OCI-LY7 (cell line): ENCODE measurements around the gene GATB. TPM values are rescaled to one million over a fixed set of nuclear protein-coding genes. Genes with fewer than 3 reads are reported as not detected.

ENCODE experiments used
- BruUV-seq: library from RNA; stranded (reverse); fragments of 400-500 nt; replicated peaks from 2 replicates; lab custom pipeline; 2021; lab: Mats Ljungman, UMichigan
- CTCF ChIA-PET: fragments of 300-600 bp; sonication (Branson Sonifier 250); formaldehyde crosslinking; loops from one replicate; lab custom pipeline; 2022; ENCODE audit warnings: antibody characterized with exemption; ENCODE audit not compliant: unreplicated experiment; lab: Charles Lee
- POLR2A ChIA-PET: fragments of 300-600 bp; sonication (Branson Sonifier 250); formaldehyde crosslinking; loops from one replicate; lab custom pipeline; 2022; ENCODE audit warnings: antibody characterized with exemption; lab: Charles Lee
- DNase-seq: peaks from one replicate; pipeline ENCODE4 v3.0.0-alpha.2; 2015; ENCODE audit warnings: low spot score
- H2AFZ ChIP-seq: fragments of 200-600 bp; sonication (generic), shearing (Covaris generic); 2 replicates; pipeline ENCODE4 v1.6.1; 2014; ENCODE audit warnings: mild to moderate bottlenecking, antibody characterized with exemption, low read length, moderate library complexity
- H3K27ac ChIP-seq: fragments of 200-600 bp; sonication (generic); 2 replicates; pipeline ENCODE4 v1.5.1; 2014; ENCODE audit warnings: mixed run types, low read depth, mild to moderate bottlenecking, moderate library complexity, low read length, inconsistent platforms; ENCODE audit not compliant: poor library complexity, severe bottlenecking
- H3K36me3 ChIP-seq: fragments of 200-600 bp; sonication (generic); 2 replicates; pipeline ENCODE4 v1.6.1; 2014; ENCODE audit warnings: mild to moderate bottlenecking, antibody characterized with exemption, low read length, moderate library complexity, mixed read lengths; ENCODE audit not compliant: insufficient read depth
- H3K4me1 ChIP-seq: fragments of 200-600 bp; sonication (generic); 2 replicates; pipeline ENCODE4 v1.5.1; 2014; ENCODE audit warnings: mild to moderate bottlenecking, low read length; ENCODE audit not compliant: insufficient read depth, poor library complexity, severe bottlenecking
- H3K4me2 ChIP-seq: fragments of 200-600 bp; sonication (generic); 2 replicates; pipeline ENCODE4 v1.6.1; 2014; ENCODE audit warnings: mild to moderate bottlenecking, low read length
- H3K4me3 ChIP-seq: fragments of 200-600 bp; sonication (generic); 2 replicates; pipeline ENCODE4 v1.5.1; 2014; ENCODE audit warnings: mild to moderate bottlenecking, low read depth, low read length; ENCODE audit not compliant: poor library complexity, severe bottlenecking
- H3K79me2 ChIP-seq: fragments of 200-600 bp; sonication (generic); 2 replicates; pipeline ENCODE4 v1.6.1; 2016; ENCODE audit warnings: low read depth, mild to moderate bottlenecking, low read length, moderate library complexity, mixed read lengths; ENCODE audit not compliant: insufficient read depth
- H3K9me2 ChIP-seq: fragments of 200-600 bp; sonication (generic); 2 replicates; pipeline ENCODE4 v1.6.1; 2016; ENCODE audit warnings: mild to moderate bottlenecking, low read length, mixed read lengths; ENCODE audit not compliant: insufficient read depth
- H3K9me3 ChIP-seq: fragments of 200-600 bp; sonication (generic); 2 replicates; pipeline ENCODE4 v1.6.1; 2014; ENCODE audit warnings: mild to moderate bottlenecking, mixed run types, low read length, mixed read lengths
- H4K20me1 ChIP-seq: fragments of 200-600 bp; sonication (generic); 2 replicates; pipeline ENCODE4 v1.6.1; 2014; ENCODE audit warnings: mild to moderate bottlenecking, antibody characterized with exemption, low read length, moderate library complexity, mixed read lengths; ENCODE audit not compliant: insufficient read depth
- EZH2phosphoT487 ChIP-seq: fragments of 200-600 bp; sonication (generic); IDR thresholded peaks from 2 replicates; pipeline ENCODE4 v1.6.1; 2018; ENCODE audit warnings: low read depth, borderline replicate concordance, mild to moderate bottlenecking, mixed run types, antibody characterized with exemption, low read length, moderate library complexity, mixed read lengths
- intact Hi-C: fragments of 100-400 bp; cut with micrococcal nuclease; formaldehyde crosslinking; loops from one replicate; pipeline ENCODE4 v1.10.0; 2022; ENCODE audit not compliant: unreplicated experiment
- total RNA-seq, 2 experiments: library from RNA; depleted of rRNA in 1 of 2; stranded (reverse); fragments of >200 nt in 1 of 2; shearing (Covaris generic) in 1 of 2; gene quantifications; 2 replicates each; pipeline ENCODE4 v1.2.3, GENCODE V29; 2014 to 2022
- TF ChIP-seq, protein P1 (sequence below): fragments of 200-600 bp; sonication (generic); conservative IDR thresholded peaks from 2 replicates; pipeline ENCODE4 v1.5.1; 2014; ENCODE audit warnings: mild to moderate bottlenecking, antibody characterized with exemption, low read length, moderate library complexity, mixed read lengths

Gene GATB
- total RNA-seq, 2 experiments from 2014 or later, result 24.6 to 26.5 TPM

DNA sequence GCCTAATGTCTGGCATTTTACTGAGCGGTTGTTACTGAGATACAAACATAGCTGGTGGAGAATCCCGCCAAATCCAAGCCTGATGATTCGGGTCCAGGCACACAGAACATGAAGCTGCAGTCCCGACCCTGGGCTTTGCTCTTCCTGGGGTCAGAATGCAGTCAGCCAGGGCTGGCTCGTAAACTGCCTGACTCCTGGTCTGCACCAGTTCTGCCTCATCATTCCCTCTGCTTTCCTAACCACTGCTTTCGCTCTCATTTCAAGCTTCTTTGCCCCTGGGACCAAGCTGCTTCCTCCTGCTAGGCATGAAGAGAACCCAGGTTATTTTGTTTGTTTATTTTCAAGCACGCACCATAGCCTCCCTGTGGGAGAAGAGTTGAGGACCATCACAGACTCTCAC is 39.3 kb downstream of the GATB start:
- no peaks in the 10 kb centered on the region for H3K36me3 ChIP-seq
- no peak overlapping the region for H2AFZ ChIP-seq
- H3K79me2 ChIP-seq, result no peaks in the 10 kb centered on the region
- ChIA-PET POLR2A (interaction anchor here (0.6 to 0.7 kb wide), 2 partner anchors 21 to 591 kb away, joined by 3 read pairs; no protein-coding TSS in a partner anchor), CTCF (no interaction called here)
- H3K9me3 ChIP-seq, result no peaks in the 10 kb centered on the region
- H4K20me1 ChIP-seq, result no peaks in the 10 kb centered on the region
- no peaks in the 10 kb centered on the region for H3K4me1 ChIP-seq
- no peak for DNase-seq
- H3K4me2 ChIP-seq, result no peak overlapping the region
- intact Hi-C loops, result no loop called here
- H3K9me2 ChIP-seq, result no peaks in the 10 kb centered on the region
- no TSS peak for BruUV-seq
- no peak overlapping the region for H3K4me3 ChIP-seq
- TF ChIP-seq, protein P1, sequence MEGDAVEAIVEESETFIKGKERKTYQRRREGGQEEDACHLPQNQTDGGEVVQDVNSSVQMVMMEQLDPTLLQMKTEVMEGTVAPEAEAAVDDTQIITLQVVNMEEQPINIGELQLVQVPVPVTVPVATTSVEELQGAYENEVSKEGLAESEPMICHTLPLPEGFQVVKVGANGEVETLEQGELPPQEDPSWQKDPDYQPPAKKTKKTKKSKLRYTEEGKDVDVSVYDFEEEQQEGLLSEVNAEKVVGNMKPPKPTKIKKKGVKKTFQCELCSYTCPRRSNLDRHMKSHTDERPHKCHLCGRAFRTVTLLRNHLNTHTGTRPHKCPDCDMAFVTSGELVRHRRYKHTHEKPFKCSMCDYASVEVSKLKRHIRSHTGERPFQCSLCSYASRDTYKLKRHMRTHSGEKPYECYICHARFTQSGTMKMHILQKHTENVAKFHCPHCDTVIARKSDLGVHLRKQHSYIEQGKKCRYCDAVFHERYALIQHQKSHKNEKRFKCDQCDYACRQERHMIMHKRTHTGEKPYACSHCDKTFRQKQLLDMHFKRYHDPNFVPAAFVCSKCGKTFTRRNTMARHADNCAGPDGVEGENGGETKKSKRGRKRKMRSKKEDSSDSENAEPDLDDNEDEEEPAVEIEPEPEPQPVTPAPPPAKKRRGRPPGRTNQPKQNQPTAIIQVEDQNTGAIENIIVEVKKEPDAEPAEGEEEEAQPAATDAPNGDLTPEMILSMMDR, result no peak
- no peak for TF ChIP-seq EZH2phosphoT487
- no peak overlapping the region for H3K27ac ChIP-seq

DNA sequence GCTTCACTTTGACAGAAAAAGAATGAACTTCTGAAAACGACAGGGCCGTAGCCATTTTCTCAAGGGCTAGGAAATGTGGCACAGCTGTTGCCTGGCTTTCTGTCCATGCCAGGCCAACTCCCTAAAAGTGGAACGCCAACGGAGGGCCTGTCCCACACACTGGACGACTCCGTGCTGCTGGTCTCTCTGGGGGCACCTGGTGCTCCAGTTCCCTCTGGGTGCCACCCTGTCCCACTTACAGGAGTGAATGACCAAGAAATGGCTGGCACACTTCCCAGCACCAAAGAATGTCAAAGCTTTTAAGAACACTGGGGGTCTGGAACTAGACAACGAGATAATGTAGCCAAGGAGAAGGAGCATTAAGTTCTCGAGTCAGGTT is 40.9 kb downstream of the GATB start:
- POLR2A ChIA-PET, result no interaction called here

More for the DNA sequence above, 40.9 kb downstream of the GATB start:
- Histone ChIP-seq H4K20me1 (no peaks in the 10 kb centered on the region), H3K9me3 (no peaks in the 10 kb centered on the region), H3K4me1 (no peaks in the 10 kb centered on the region), H3K79me2 (no peaks in the 10 kb centered on the region), H3K4me2 (no peak overlapping the region), H3K27ac (no peak overlapping the region), H2AFZ (no peak overlapping the region), H3K36me3 (0 out of 2 replicates have a peak, but pooled peaks cover 2% of the 10 kb centered on the region), H3K9me2 (no peaks in the 10 kb centered on the region), H3K4me3 (no peak overlapping the region)
- CTCF ChIA-PET, result no interaction called here
- TF ChIP-seq EZH2phosphoT487, result no peak
- TF ChIP-seq, protein P1, result no peak
- no peak for DNase-seq
- intact Hi-C loops, result no loop called here
- BruUV-seq, result no TSS peak
